Subcutaneous adipose tissue (tissue), 4 donors: Measurements from ENCODE around the gene OR8B12. TPM values are rescaled to one million over a fixed set of nuclear protein-coding genes. Genes with fewer than 3 reads are reported as not detected.

Experiments
- CTCF ChIP-seq: fragments of 450-650 bp; IDR thresholded peaks from one replicate; pipeline ENCODE4 v1.5.1; 2016; ENCODE audit warnings: low read depth, mild to moderate bottlenecking, control low read depth, antibody characterized with exemption, moderate library complexity
- total RNA-seq, 4 donors: library from RNA; depleted of rRNA; stranded (reverse); fragments of >200 nt; gene quantifications; one replicate each; pipeline ENCODE4 v1.1.0, GENCODE V29; 2016

Gene OR8B12
- total RNA-seq, 4 donors from 2014 or later, result not detected

DNA sequence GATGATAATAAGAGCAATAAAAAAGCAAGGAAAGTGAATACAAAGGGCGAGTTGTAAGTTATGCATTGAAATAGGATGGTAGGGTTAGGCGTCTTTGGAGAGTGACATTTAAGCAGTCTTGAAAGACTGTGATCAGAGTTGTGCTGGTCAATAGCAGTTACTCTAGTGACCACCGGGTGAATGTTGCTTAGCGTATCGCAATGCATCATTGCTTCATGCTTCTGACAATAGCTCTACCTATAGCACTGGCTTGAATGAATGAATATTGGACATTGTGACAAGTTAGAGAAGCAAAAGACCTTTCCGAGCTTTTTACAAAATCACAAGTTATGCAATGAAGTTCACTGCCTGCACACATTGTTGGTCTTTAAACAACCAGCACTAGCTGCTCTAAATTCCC, 7.7 kb upstream of the OR8B12 start:
- TF ChIP-seq CTCF, result no peak

GRCh38 chr11:124543145-124543544, 309 bp downstream of the OR8B12 start:
- no peak for TF ChIP-seq CTCF

DNA sequence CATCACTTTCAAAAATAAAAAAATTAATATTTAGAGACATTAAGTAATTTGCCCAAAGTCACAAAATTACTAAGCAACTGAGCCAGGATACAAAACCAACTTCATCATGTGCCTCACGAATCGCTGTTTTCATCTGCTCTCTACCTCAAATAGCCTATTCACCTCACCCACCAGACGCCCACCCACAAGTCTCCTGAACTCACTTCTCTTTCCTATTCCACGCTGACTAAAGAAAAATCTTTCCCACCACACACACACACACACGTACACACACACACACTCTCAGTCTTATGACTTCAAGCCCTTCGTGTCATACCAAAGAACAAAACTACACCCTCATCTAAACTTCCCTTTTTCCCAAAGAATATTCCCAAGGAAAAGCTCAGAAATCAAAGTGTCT, 2.2 kb downstream of the OR8B12 start:
- TF ChIP-seq CTCF, result no peak

DNA sequence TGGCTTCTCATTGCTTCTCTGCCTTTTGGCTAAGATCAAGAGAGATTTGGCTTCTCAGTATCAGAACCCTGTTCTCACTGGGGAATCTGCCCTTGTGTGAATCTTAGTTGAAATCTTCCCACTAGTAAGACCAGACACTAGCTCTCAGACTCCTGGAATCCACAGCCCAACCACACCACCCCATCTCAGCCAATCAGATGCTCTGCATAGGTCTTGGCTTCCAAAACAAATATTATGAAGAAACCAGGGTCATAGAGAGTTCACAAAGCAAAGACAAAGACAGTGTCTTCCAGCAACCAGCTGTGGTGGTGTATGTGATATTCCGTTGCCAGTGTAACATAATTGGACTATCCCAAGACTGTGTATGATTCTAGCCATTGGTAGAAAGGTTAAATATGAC, 5.4 kb downstream of the OR8B12 start:
- TF ChIP-seq CTCF, result no peak

DNA sequence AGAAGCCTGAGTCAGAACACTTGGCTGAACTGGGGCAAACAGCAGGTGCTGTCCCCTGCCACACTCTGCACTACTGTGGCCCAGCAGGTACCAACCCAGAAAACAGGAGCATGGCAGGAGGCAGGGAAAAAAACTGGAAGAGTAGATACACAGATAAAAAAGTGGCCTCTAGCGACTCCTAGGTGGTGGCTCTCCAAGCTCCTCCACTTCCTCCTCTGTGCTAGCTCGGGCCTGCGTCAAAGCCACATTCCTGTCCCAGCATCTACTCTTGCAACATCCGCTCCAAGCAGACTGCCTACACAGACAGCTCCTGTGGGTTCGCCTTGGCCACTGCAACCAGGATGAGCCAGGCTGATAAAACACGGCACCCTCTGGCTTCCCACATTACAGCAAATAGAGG, 6.9 kb downstream of the OR8B12 start:
- no peak for TF ChIP-seq CTCF

DNA sequence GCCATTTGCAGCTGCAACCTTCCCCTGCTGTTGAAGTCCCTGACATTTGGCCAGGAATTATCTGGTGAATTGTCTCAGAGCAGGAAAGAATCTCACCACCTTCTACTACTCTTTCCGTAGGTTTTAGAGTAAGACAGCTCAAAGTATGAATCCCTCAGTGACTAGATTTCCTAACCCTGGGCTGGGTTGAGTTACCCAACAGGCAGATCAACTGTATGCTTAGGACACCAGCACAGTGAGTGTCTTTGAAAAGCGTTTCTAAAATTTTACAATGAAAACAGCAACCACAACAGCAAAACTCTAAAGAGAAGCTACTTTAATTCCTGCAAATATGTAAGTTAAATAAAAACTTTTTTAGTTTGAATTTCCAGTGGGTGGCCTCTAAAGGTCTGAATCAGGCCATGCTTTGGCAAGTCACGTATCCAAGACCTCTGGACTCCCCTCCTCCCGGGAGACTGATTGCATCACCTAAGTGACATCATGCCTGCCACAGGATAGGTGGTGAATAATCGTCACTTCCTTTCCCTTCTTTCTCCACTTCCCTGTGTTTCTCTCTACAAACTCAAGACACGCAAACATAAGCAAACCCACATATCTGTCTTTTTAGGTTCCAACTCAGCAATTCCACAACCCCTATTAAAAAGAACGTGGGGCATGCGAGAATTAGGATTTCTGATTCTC, 7.8 kb downstream of the OR8B12 start:
- no peak for TF ChIP-seq CTCF

- TF ChIP-seq CTCF, result no peak
Measured at GRCh38 chr11:124534051-124534450, 9.4 kb downstream of the OR8B12 start.
